Osteoblast (primary cell): ENCODE results near the gene ST6GALNAC1. TPM values are rescaled to one million over a fixed set of nuclear protein-coding genes. Genes with fewer than 3 reads are reported as not detected.
A peak's percentile ranks its signal among the peaks of the same experiment; 100 is the strongest.

Experiments used
- DNase-seq: peaks from one replicate; pipeline ENCODE4 v3.0.0; 2011; ENCODE audit warnings: low spot score, mixed read lengths; ENCODE audit not compliant: insufficient read length; ENCODE audit errors: missing footprints
- H2AFZ ChIP-seq: 2 replicates; pipeline ENCODE4 v1.6.0; 2011; ENCODE audit warnings: mild to moderate bottlenecking, low read length
- H3K27ac ChIP-seq: 2 replicates; pipeline ENCODE4 v1.5.1; 2011; ENCODE audit warnings: mild to moderate bottlenecking, low read depth, low read length, moderate library complexity
- H3K27me3 ChIP-seq: 2 replicates; pipeline ENCODE4 v1.6.0; 2012; ENCODE audit warnings: mild to moderate bottlenecking, control low read depth, inconsistent platforms, low read length, moderate library complexity; ENCODE audit not compliant: insufficient read depth
- H3K36me3 ChIP-seq: 2 replicates; pipeline ENCODE4 v1.5.1; 2011; ENCODE audit warnings: mild to moderate bottlenecking, low read length, control low read depth, moderate library complexity; ENCODE audit not compliant: insufficient read depth
- H3K4me1 ChIP-seq: 2 replicates; pipeline ENCODE4 v1.5.1; 2011; ENCODE audit warnings: mild to moderate bottlenecking, low read length, control low read depth, moderate library complexity; ENCODE audit not compliant: insufficient read depth
- H3K4me2 ChIP-seq: 2 replicates; pipeline ENCODE4 v1.6.0; 2011; ENCODE audit warnings: mild to moderate bottlenecking, low read length; ENCODE audit not compliant: insufficient read depth
- H3K4me3 ChIP-seq: fragments of 200-600 bp; sonication (generic); 3 replicates; pipeline ENCODE4 v1.5.1; 2012; ENCODE audit warnings: mild to moderate bottlenecking, low read length, inconsistent platforms; ENCODE audit not compliant: insufficient read depth
- H3K79me2 ChIP-seq: 2 replicates; pipeline ENCODE4 v1.6.0; 2012; ENCODE audit warnings: mild to moderate bottlenecking, low read length, control low read depth, inconsistent platforms; ENCODE audit not compliant: insufficient read depth
- H3K9me3 ChIP-seq: 2 replicates; pipeline ENCODE4 v1.5.1; 2011; ENCODE audit warnings: low read depth, low read length, control low read depth
- H4K20me1 ChIP-seq: 2 replicates; pipeline ENCODE4 v1.6.0; 2012; ENCODE audit warnings: mild to moderate bottlenecking, low read length, control low read depth; ENCODE audit not compliant: insufficient read depth
- CTCF ChIP-seq: IDR thresholded peaks from 2 replicates; pipeline ENCODE4 v1.5.1; 2011; ENCODE audit warnings: mild to moderate bottlenecking, low read depth, low read length, moderate library complexity; ENCODE audit errors: extremely low read depth
- total RNA-seq: library from RNA; depleted of rRNA; stranded (reverse); fragments of >200 nt; gene quantifications from 2 replicates; pipeline ENCODE4 v1.2.3, GENCODE V29; 2012

Gene ST6GALNAC1
- total RNA-seq, 1 donor: 0.72 TPM

DNA sequence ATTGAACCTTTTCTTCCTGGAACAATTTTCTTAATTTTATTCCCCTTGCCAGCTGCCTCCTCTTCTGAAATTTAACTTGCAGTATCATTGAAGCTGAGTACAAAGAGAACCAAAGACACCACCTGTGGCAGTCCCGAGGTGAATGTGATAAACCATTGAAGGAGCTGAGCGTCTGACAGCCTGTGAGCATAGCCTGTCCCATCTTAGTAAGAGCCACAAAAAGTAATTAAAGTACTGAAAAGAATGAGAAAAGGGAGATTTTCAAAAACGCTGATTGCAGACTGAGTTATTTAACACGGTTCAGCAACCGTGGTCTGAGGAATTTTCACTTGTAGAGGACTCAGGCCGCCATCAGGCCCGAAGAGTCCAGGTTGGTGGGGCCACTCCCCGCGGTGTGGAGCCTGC is 27.2 kb upstream of the ST6GALNAC1 start:
- H3K4me1 ChIP-seq: peaks cover 9% of the 10 kb centered on the region
- H3K4me3 ChIP-seq: no peak overlapping the region
- peaks cover 5% of the 10 kb centered on the region for H3K36me3 ChIP-seq
- H2AFZ ChIP-seq: peak overlapping the region; percentile 89
- H3K27ac ChIP-seq: no peak overlapping the region
- no peak for DNase-seq
- peak overlapping the region; percentile 95 for H3K4me2 ChIP-seq
- no peaks in the 10 kb centered on the region for H3K79me2 ChIP-seq
- no peaks in the 10 kb centered on the region for H3K27me3 ChIP-seq
- no peak for TF ChIP-seq CTCF
- H3K9me3 ChIP-seq: no peaks in the 10 kb centered on the region
- no peaks in the 10 kb centered on the region for H4K20me1 ChIP-seq

DNA sequence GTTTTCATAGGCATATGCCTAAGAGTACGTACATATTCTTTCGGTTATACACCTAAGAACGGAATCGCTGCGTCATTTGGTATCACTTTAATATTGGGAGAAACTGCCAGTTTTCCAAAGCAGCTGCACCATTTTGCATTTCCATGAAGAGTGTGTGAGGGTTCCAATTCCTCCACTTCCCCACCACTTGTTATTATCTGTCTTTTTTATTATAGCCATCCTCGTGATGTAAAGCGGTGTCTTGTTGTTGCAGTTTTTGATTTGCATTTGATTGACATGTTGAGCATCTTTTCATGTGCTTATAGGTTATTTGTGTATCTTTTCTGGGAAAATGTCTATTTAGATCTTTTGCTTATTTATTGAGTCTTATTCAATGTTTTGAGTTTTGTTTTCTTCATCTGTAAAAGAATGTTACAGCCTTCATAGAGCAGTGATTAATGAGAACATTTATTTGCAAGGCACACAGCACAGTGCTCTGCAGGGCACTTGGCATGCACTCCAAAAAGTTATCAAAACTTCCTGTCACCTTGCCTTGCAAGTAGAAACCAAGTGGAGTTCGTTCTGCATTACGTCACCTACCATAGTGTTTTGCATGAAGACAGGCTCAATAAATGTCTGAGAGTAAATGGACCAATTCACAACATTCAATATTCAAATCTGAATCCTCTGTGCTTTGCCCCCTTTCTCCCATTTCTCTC is 26.6 kb upstream of the ST6GALNAC1 start:
- Histone ChIP-seq H3K27ac (no peak overlapping the region), H3K27me3 (no peaks in the 10 kb centered on the region), H2AFZ (no peak overlapping the region), H3K79me2 (no peaks in the 10 kb centered on the region), H3K4me1 (peaks cover 9% of the 10 kb centered on the region), H3K36me3 (peaks cover 5% of the 10 kb centered on the region), H3K9me3 (no peaks in the 10 kb centered on the region), H4K20me1 (no peaks in the 10 kb centered on the region), H3K4me3 (no peak overlapping the region), H3K4me2 (no peak overlapping the region)
- DNase-seq: peak; percentile 2
- TF ChIP-seq CTCF: no peak

GRCh38 chr17:76667786-76668453 is 24.4 kb upstream of the ST6GALNAC1 start:
- no peak for TF ChIP-seq CTCF
- no peak overlapping the region for H2AFZ ChIP-seq
- peak; percentile 3 for DNase-seq

DNA sequence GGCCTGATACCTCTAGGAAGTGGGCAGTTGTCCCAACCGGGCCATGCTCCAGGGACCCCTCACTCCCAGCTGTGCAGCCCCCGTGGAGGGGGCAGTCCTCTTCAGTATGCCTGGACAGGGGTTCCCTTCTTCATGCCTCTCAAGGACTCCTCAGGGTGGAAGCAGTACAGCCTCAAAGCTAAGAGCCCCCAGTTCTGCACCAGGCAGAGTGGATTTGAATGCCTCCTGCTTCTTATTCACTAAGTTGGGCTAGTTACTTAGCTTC is 23.9 kb upstream of the ST6GALNAC1 start:
- H3K4me2 ChIP-seq: no peak overlapping the region
- H3K4me1 ChIP-seq: peaks cover 3% of the 10 kb centered on the region
- no peaks in the 10 kb centered on the region for H3K9me3 ChIP-seq
- H2AFZ ChIP-seq: no peak overlapping the region
- peaks cover 6% of the 10 kb centered on the region for H3K27me3 ChIP-seq
- no peak overlapping the region for H3K27ac ChIP-seq
- H3K36me3 ChIP-seq: no peaks in the 10 kb centered on the region
- TF ChIP-seq CTCF: no peak
- no peak overlapping the region for H3K4me3 ChIP-seq
- no peaks in the 10 kb centered on the region for H3K79me2 ChIP-seq
- DNase-seq: no peak
- H4K20me1 ChIP-seq: no peaks in the 10 kb centered on the region

More at GRCh38 chr17:76667786-76668453, 24.4 kb upstream of the ST6GALNAC1 start:
- no peaks in the 10 kb centered on the region for H4K20me1 ChIP-seq
- H3K4me2 ChIP-seq: no peak overlapping the region
- peaks cover 5% of the 10 kb centered on the region for H3K27me3 ChIP-seq
- H3K4me1 ChIP-seq: peaks cover 8% of the 10 kb centered on the region
- no peak overlapping the region for H3K27ac ChIP-seq
- H3K79me2 ChIP-seq: no peaks in the 10 kb centered on the region
- no peak overlapping the region for H3K4me3 ChIP-seq
- no peaks in the 10 kb centered on the region for H3K9me3 ChIP-seq
- no peaks in the 10 kb centered on the region for H3K36me3 ChIP-seq
